Activated CD4-positive, CD25-positive, alpha-beta regulatory T cell (primary cell): ENCODE results near the gene CHAD.
A peak's percentile ranks its signal among the peaks of the same experiment; 100 is the strongest.
"Not testable (repeated sequence)": the region's sequence is repeated elsewhere in the genome, so short reads cannot be mapped to it uniquely, and the experiment has no call there.

Experiments used
- DNase-seq, 4 experiments: peaks; one replicate each; lab custom pipeline; 2025; lab: John Stamatoyannopoulos, UW

The CHAD gene

DNA sequence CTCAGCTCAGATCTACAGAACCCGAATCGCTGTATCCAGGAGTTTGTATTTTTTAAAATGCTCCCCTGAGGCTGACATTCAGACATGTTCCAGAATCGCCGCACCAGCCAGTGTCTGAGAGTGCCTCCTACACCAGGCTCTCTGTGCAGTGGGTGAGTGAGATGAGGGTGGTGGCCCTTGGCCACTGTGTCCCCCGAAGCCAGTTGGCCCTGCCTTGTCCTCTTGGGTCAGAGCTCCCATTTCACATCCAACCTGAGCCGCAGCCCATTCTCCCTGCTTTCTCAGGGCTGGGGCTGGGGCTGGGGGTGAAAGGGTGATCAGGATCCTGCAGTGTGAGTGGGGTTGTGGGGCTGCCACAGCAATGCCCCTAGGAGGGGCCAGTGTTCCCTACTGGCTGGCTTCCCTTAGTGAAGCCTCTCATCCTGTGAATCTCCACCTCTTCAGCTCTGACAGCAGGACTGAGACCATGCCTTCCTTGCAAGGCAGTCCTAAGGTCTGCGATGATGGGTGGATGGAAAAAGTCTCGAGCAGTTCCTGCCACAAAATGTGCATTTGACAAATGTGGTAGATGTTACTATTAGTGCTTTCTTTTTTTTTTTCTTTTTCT is 26.6 kb upstream of the CHAD start:
- DNase-seq: no peak

DNA sequence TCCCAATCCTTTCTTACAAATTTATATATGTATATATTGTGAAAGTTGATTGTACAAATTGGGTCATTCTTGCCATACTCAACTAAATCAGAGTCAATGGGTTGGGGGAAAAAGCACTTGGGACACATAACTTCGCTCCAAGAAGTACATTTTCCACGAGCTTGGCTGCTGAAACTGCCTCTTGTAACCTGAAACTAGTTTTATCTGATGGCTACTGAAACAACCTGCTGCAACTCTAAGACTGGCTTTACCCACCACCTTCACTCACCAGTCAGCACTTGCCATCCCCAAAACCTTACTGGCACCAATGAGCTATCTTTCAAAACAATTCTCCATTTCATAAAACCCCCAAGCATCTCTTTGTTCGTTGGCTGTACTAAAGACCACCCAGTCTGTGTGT is 25.1 kb upstream of the CHAD start:
- no peak for DNase-seq

DNA sequence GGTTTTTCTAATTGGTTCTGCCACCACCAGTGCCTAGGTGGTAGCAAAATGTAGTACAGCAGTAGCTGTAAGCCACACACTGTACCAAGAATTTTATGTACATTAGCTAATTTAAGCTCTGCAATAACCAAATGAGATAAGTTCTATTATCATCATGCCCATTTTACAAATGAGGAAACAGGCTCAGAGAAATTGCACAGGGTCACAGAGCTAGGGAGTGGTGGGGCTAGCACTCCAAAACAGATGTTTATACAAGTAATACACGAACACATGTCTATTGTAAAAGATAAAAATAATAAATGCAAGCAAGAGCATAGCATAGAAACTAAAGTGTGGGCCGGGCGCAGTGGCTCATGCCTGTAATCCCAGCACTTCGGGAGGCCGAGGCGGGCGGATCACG is 23.5 kb upstream of the CHAD start:
- no peak for DNase-seq

DNA sequence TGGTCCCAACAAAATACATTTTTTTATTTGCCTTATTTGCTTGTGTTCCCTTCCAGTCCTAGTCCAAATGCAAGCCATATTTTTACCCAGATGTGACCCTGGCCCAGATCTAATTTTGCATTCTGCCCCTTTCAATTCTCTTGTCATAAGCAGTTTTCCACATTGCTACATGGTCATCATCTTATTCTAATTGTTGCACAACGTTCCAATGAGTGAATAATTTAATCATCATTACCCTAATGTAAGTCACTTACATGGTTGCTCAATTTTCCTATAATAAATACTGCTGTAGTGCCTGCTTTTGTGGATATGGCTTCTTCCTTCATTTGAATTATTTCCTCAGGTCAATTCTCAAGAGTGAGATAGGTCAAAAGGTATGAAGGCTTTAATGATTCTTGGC is 22.8 kb upstream of the CHAD start:
- no peak for DNase-seq

DNA sequence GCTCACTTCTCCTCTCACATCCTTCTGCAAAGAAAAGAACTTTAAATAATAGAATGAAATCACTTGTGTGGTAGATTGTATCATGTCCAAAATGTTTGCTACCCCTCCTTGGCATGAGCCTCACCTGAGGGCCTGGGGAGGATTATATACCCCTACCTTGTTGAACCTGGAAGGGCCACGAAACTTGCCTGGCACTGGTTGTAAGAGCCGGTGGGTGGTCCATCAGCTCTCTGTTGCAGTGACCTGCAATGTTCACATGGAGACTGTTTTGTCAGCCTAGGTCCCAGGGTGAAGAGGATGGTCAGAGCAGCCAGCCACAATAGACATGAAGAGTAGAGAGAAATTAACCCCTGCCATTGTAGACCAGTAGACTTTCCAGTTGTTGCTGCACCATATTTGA is 20.2 kb upstream of the CHAD start:
- no peak for DNase-seq

DNA sequence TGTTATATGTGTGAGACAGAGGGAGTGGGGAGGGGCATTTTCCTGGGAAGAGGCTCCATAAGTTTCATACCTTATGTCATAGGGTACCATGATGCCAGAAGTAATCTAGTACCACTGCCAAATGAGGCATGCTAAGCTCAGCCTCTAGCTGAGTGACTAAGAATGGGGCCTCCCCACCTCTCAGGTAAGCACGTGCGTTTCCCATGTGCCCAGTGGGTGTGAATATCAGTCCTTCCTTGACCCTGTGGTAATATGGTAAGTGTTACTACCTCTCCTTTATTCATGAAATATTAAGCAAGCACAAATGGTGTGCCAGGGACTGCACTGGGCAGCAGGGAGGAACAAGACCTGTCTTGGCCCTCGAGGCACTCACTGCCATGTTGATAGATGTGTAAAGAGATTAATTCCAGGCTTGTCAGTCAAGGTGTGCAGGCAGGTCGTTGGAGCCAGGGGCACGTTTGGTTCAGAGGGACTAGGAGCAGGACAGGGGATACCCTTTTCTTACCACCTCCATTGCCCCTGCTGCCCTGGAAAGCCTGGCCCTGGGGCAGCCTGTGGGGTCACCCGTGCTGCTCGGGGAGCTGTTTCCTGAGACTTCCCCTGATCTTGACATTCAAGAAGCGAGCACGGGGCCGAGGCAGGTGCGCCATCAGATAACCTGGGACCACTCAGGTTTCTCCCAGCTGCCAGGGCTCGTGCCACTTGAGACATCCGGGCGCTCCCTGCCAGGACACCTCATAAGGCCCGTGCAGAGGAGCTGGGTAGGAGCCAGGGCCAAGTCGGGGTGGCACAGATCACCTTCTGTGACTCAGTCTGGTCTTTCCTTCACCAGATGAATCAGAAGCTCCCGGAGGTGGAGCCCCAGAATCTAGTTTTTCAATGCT is 18.8 kb upstream of the CHAD start:
- no peak for DNase-seq

DNA sequence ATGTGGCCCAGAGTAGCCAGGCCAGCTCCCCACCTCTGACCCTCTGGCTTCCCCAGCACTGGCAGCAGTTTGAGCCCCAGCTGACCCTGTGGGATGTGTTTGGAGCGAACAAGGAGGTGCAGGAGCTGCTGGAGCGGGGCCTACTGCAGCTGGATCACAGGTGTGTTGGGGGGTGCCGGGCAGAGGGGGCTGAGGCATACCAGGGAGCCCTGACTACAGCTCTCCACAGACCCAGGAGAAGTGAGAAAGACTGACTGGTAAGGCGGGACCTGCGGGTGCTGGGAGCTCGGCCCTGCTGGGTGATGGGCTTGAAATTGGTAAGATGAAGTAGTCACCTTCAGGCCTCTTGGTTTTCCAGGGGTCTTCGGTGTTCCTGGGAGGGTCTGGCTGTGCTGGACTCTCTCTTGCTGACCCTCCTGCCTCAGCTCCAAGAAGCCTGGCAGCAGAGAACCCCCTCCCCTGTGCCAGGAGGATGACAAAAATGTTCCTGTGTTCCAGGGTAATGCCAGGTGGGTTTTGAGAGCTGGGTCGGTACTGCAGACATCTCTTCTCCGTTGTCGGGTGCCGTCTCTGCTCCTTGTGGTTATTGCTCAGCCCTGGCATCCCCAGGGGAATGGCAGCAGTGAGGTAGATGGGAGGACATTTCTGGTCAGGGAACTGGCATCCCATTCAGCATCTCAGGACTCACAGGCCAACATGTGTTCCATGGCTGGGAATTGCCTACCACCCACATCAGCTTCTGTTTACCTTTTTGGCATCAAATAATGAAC is 15.9 kb upstream of the CHAD start:
- no peak for DNase-seq

DNA sequence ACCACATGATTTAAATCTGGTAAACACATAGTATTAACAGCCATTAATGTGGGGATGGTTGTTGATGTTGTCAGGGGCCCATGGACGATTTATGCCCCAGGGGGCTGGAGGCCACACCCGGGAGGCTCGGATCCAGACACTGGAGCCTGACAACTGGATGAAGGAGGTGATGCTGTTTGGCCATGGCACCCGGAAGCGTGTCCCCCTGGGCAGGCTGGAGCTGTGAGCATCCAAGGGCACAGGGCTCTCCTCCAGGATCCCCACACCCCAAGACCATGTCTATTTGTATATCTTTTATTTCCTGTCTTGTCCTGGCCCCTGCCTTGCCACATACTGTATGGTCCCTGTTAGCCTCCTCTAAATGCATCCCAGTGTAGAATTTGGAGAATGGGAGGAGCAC is 14.6 kb upstream of the CHAD start:
- DNase-seq: no peak

DNA sequence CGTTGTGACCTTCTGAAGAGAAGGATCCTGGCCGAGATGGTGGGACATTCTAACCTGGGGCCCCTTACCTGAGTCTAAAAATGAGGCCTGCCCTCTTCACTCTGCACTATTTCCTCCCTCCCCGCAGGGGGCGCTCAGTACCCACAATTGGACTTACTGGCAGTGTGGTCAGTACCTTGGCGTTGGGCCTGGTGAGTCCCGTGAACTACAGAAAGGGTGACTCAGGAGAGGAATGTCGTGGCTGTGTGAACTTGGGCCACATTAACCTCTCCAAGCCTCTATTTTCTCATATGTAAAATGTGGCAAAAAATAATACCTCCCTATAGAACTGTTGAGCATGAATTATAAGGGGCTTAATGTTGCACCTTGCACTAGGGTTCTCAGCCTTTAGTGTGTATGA is 13.8 kb upstream of the CHAD start:
- DNase-seq: peak; percentile 53 to 76 (median 56)

DNA sequence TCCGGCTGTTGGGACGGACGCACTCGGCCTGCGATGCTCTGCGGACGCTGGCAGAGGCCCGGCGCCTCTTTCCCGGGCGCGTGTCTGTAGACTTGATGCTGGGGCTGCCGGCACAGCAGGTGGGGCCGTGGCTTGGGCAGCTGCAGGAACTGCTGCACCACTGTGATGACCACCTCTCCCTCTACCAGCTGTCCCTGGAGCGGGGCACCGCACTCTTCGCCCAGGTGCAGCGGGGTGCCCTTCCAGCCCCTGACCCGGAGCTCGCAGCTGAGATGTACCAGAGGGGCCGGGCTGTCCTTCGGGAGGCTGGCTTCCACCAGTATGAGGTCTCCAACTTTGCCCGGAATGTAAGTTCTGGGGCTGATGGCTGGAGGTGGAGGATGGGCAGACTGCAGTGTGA is 13.4 kb upstream of the CHAD start:
- no peak for DNase-seq

DNA sequence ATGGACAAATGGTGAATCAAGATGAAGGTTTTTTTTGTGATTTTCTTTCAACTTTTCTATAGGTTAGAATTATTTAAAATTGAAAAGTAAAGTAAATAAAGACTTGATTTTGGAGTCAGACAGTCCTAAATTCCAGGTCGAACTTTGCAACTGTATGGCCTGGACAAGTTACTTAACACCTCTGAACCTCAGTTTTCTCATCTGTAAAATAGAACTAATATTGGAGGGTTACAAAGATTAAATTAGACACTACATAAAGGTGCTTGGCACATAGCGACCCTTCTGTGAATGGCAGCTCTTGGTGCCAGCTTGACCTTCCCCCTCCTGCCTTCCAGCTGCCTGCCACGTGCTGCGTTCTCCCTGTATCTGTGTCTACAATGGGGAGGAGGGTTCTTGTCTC is 13.0 kb upstream of the CHAD start:
- DNase-seq: no peak

DNA sequence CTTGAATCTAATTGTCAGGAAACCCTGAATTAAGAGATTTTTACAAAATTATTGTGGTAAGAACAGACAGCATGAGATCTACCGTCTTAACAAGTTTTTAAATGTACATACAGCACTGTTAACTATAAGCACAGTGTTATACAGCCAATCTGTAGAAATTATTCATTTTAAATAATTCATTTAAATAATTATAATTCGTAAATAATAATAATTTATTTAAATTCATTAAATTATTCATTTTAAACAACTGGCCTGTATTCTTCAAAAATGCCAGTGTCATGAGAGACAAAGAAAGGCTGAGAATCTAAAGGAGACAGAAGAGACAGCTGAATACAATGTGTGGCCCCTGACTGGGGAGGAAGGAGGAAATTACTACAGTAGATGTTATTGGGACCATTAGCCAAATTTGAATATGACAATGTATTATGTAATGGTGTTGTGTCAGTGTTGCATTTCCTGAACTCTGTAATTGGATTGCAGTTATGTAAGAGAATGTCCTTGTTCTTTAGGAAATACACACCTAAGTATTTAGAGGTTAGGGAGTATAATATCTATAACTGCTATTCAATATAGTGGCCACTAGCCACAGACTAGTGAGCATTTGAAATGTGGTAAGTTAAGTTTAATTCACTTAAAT is 12.3 kb upstream of the CHAD start:
- DNase-seq: no peak

DNA sequence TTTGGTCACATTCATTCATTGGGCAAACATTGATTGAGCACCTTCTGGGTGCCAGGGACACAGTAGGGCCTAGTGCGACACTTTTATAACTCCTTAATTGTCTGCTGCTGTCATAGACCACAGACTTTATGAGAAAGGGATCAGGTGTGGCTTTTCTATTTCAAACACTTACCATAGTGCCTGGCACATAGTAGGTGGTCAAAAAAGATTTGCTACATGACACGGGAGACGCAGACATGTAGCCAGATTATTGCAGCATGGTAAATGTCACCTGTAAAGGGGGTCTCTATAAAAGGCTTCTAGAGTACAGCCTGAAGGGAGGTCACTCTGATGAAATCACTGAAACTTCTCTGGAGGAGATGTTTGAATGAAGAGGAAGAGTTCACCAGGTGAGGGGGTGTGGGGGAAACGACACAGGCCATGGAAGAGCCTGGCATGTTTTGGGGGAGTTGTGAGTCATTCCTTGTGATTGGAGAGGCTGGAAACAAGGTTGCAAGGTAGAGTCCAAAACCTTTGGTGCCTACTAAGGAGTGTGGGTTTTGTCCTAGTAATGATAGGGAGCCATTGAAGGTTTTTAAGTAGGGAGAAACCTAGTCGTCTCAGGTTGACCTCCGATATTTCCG is 11.6 kb upstream of the CHAD start:
- no peak for DNase-seq

DNA sequence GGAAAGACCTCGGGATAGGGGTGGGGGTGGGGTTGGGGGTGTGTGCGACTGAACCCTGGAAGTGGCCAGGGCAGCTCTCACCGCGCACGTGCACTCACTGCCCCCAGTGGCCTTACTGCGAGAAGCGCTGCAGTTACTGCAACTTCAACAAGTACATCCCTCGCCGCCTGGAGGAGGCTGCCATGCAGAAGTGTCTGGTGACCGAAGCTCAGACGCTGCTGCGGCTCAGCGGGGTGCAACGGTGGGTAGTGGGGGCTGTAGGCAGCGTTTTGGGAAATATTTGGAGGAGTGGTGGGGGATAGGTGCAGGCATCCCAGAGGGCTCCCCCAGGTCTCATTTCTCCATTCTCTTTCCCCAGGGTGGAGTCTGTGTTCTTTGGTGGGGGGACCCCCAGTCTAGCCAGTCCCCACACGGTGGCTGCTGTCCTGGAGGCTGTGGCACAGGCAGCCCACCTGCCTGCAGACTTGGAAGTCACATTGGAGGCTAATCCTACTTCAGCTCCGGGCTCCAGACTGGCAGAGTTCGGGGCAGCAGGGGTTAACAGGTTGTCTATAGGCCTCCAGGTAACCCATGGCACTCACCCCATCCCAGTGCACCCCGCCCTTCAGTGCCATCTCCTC is 11.0 kb upstream of the CHAD start:
- DNase-seq: peak; percentile 27 to 49 (median 38)

DNA sequence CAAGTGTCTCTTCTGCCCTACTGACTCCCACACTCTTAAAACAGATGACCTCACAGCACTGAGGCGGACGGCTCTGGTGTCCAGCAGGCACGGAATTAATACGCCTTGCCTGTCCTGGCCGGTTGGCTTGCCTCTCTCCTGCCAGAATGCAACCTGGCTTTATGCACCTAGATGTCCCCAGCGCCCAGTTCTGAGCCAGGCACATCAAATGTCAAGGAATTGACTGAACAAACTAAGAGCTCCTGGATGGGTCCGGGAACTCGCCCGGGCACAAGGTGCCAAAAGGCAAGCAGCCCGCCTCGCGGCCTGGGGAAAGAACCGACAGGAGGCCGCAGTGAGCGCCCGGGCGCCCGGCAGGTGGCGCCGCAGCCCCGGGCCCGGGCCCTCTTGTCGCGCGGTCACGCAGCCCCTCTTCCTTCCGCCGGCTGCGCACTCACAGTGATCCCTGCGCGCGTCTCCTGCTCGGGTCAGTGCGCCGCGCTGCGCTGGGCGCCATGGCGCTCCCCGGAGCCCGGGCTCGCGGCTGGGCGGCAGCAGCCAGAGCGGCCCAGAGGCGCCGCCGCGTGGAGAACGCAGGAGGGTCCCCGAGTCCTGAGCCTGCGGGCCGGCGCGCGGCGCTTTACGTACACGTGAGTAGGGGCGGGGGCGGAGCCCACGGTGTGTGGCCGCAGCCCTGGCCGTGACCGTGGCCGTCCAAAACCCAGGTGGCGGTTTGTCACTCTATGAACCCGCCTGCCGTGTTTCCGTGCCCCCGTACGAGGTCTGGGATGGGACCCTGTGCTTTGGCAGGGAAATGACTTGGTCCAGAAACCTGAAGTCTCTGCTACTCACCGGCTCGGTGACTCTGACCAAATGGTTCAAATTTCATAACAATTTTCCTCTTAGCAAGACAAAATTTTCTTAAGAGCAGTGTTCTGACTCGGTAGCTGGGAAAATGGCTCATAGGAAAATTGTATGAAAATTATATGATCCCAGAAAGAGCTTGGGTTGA is 10.0 kb upstream of the CHAD start, which contains the start of gene RSAD1:
RSAD1 (plus strand) TSS at position 470 of the 991 bp plus-strand sequence; CDS start at position 495, 25 bp downstream.
- DNase-seq: peak; percentile 64 to 83 (median 75)

DNA sequence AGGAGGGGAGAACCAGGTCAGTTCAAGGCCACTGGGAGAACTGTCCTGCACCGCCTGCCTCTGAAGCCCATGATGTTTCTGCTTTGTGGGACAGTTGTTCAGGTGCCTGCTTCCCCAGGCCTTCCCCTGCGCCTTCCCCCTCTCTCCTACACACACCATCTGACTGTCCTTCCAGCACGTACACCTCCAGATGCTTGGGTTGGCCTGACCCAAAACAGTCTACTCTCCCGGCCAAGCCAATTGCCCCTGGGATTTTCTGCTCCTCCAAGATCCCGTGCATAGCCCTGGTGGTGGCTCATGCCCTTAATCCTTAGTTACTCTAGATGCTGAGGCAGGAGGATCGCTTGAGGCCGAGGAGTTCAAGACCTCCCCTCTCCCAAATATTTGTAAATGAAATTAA is 9.3 kb upstream of the CHAD start:
- DNase-seq: no peak

DNA sequence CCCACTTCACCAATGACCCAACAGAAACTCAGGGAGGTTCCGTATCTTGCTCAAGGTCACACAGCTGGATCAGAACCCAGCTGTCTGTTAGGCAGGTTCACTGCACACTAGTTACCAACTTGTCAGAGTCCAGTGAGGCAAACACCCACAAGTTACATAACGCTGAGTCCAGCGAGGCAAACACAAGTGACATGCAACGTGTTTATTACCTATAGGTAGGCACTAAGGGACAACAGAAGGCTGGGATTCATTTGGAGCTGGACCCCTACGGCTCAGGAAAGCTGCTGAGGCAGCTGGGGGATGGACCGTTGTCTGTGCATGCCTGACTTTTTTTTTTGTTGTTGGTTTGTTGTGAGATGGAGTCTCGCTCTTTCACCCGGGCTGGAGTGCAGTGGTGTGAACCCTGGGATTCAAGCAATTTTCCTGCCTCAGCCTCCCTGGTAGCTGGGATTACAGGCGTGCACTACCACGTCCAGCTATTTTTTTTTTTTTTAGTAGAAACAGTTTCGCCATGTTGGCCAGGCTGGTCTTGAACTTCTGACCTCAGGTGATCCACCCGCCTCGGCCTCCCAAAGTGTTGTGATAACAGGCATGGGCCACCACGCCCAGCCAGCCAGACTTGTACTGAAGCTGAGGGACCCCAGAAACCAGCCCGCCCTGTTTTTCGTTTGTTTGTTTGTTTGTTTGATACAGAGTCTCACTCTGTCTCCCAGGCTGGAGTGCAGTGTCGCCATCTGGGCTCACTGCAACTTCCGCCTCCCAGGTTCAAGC is 8.1 kb upstream of the CHAD start:
- no peak for DNase-seq

DNA sequence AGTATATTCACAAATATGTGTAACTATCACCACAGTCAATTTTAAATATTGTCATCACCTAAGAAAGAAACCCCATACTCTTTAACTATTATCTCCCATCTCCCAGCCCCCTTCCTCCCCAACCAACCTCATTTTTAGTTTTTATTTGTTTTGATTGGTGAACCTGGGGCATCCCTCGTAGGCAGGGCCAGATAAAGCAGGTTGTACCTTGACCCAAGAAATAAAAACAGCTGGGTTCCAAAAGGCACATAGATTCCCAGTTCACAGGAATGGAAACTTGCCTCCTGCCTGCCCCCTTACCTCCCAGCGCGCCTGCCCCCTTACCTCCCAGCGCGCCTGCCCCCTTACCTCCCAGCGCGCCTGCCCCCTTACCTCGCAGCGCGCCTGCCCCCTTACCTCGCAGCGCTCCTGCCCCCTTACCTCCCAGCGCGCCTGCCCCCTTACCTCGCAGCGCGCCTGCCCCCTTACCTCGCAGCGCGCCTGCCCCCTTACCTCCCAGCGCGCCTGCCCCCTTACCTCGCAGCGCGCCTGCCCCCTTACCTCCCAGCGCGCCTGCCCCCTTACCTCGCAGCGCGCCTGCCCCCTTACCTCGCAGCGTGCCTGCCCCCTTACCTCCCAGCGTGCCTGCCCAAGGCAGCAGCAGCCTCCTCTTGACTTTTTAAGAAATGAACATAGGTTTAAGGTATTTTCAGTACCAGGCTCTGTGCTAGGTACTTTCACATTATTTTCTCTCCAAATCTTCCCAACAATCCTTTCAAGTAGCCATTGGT is 7.3 kb upstream of the CHAD start:
- not testable (repeated sequence) for DNase-seq

DNA sequence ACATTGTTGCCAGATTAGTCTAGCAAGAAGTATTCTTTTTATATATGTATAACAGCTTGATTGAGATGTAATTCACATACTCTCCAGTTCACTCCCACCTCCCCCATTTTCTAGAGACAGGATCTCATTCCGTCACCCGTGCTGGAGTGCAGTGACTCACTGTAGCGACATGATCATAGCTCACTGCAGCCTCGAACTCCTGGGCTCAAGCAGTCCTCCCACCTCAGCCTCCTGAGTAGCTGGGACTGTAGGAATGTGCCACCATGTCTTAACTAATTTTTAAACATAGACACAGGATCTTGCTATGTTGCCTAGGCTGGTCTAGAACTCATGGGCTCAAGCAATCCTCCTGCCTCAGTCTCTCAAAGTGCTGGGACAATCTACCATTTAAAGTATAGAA is 6.7 kb upstream of the CHAD start:
- DNase-seq: no peak
